Fibroblast of pulmonary artery (primary cell): ENCODE results near the gene SORL1.

Source experiments
- DNase-seq: peaks from one replicate; pipeline ENCODE4 v3.0.0-alpha.2; 2010; ENCODE audit warnings: low read depth
- H3K4me3 ChIP-seq: replicated peaks from 2 replicates; pipeline ENCODE4 v1.5.1; 2011; ENCODE audit warnings: low read depth, mild to moderate bottlenecking, control low read depth, low read length, moderate library complexity
- TF ChIP-seq, protein P1 (sequence below): IDR thresholded peaks from 2 replicates; pipeline ENCODE4 v1.5.1; 2011; ENCODE audit warnings: mild to moderate bottlenecking, control low read depth, low read length, inconsistent platforms; ENCODE audit errors: missing control alignments

Gene SORL1

DNA sequence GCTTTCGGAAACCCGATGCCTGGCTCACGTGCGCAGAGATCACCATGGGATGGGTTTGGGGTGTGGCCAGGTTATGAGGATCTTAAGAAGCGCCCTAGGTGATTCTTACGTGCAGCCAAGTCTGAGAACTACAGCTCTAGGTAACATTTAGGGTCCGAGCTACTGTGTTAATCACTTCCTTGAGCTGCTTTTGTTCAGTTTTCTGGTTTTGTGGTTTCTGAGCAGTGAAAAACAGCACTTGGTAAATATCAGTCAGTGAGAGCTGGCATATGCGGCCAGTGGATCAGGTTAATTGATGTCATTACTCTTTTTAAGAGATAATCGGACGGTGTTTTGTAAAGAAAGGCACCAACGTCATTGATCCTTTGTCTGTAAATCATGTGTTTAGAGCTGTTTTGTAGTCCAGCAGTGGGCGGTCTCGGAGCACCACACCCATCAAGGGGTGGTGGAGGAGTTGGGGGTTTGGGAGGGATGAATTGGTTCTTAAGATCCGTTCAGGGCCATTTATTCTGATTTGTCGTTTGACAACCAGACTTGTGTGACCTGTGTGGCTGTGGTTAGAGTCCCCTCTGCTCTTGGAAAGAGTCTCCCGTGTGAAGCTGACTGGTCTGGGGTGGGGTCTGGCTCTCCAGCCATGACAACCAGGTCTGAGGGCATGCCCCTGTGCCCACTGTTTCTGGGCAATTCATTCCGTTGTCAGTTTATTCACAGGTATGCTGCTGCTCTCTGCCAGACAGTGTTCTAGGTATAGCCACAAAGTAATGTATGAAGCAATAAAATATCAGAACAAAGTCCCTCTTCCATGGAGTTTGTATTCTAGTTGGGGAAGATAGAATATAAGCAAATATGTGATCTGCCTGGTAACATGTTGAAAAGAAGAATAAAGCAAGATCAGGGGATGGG, 62.6 kb downstream of the SORL1 start:
- H3K4me3 ChIP-seq, result no peak overlapping the region
- TF ChIP-seq, protein P1, sequence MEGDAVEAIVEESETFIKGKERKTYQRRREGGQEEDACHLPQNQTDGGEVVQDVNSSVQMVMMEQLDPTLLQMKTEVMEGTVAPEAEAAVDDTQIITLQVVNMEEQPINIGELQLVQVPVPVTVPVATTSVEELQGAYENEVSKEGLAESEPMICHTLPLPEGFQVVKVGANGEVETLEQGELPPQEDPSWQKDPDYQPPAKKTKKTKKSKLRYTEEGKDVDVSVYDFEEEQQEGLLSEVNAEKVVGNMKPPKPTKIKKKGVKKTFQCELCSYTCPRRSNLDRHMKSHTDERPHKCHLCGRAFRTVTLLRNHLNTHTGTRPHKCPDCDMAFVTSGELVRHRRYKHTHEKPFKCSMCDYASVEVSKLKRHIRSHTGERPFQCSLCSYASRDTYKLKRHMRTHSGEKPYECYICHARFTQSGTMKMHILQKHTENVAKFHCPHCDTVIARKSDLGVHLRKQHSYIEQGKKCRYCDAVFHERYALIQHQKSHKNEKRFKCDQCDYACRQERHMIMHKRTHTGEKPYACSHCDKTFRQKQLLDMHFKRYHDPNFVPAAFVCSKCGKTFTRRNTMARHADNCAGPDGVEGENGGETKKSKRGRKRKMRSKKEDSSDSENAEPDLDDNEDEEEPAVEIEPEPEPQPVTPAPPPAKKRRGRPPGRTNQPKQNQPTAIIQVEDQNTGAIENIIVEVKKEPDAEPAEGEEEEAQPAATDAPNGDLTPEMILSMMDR, result no peak
- no peak for DNase-seq

DNA sequence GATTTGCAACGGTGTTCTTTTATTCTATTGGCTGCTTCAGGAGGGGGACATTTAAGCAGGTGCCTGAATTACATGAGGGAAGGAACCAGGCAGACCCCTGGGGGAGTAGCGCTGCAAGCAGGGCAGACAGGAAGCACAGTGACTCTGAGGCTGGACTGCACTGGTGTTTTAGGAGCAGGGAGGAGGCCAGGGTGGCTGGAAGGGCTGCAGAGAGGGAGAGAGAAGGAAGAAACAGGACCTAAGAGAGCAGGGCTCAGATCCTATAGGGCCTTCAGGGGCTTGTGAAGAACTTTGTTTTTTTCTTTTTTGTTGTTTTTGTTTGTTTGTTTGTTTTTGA, 63.2 kb downstream of the SORL1 start:
- no peak overlapping the region for H3K4me3 ChIP-seq
- no peak for DNase-seq
- TF ChIP-seq, protein P1, result no peak

DNA sequence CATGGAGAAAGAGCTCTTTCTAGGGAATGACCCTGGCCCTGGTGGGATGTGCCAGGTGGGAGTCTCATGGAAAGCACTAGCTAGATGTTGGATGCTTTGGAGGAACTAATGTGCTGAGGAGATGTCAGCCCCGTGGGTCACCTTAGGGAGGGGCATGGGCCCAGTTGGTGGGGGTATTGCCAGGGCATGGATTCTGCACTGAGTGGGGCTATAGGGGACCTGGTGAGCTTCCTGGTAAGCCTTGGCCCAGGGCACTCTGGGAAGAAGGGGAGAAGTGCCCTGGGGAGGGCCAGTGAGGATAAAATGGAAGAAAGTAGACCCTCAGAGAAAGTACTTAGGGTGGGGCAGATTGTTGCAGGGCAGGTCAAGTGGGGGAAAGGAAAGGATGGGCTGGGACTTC, 65.9 kb downstream of the SORL1 start:
- TF ChIP-seq, protein P1, result no peak
- DNase-seq, result no peak
- H3K4me3 ChIP-seq, result no peak overlapping the region

DNA sequence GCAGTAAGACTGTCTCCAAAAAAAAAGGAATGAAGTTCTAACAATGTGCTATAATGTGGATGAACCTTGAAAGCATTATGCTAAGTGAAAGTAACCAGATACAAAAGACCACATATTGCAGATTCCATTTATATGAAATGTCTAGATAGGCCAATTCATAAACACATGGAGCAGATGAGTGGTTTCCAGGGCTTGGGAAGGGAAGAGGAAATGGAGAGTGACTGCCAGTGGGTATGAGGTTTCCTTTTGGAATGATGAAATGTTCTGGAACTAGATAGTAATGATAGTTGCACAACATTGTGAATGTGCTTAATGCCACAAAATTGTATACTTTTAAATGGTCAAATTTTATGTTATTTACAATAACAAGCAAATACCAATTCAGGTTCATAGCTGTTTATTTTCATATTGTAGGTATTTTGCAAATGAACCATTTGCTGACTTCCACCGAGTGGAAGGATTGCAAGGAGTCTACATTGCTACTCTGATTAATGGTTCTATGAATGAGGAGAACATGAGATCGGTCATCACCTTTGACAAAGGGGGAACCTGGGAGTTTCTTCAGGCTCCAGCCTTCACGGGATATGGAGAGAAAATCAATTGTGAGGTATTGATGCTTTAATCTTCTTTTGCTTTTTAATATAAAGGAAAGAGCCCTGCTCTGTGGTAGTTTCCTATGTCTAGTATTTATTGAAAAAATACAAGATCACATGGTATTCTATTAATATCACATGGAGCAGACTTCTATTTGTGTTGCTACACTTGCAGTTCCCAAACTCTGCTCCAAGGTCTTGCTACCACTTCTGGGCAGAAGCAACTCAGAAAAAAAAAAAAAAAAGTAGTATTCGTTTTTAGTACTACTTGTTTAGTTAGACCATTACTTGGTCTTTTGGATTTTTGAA, 68.4 kb downstream of the SORL1 start:
- no peak overlapping the region for H3K4me3 ChIP-seq
- TF ChIP-seq, protein P1, result no peak
- peak; percentile 83 for DNase-seq

DNA sequence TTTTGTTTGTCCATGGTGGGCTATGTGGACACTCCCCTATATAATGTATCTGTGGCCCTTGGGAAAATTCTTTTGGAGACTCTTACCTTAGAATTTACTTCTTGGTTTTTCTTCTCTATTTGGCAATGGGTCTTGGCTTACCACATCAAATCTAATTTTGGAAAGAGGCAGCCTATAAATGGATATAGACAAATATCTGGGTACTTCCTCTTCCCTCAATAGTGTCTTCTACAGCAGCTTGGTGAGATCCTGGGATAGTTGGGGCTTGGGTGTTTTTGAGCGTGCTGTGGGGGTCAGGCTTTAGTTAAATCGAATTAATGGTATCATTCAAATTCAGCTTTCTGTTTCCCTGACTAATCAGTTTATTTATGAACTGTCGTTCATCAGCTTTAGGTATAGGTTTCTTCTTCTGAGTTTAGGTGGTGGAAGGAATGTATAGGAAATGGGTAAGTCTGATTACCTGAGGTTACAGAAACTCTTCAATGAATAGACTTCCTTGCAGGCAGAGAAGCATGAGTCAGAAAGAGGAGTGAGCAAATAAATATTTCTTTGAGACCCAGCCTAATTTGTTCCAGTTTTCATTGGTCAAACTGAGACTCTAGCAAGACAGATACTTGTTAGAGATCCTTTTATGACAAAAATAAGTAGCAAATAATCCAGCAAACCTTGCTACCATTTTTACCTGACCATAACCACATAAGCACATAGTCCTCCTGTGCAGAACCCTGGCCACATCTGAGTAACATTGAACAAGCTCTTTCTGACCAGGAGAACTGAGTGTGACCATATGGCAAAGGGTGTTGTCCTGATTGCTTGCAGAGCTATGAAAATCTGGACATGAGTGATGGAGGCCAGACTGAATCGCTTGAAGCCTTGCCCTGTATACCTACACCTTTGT, 69.3 kb downstream of the SORL1 start:
- H3K4me3 ChIP-seq, result no peak overlapping the region
- TF ChIP-seq, protein P1, result no peak
- DNase-seq, result no peak

DNA sequence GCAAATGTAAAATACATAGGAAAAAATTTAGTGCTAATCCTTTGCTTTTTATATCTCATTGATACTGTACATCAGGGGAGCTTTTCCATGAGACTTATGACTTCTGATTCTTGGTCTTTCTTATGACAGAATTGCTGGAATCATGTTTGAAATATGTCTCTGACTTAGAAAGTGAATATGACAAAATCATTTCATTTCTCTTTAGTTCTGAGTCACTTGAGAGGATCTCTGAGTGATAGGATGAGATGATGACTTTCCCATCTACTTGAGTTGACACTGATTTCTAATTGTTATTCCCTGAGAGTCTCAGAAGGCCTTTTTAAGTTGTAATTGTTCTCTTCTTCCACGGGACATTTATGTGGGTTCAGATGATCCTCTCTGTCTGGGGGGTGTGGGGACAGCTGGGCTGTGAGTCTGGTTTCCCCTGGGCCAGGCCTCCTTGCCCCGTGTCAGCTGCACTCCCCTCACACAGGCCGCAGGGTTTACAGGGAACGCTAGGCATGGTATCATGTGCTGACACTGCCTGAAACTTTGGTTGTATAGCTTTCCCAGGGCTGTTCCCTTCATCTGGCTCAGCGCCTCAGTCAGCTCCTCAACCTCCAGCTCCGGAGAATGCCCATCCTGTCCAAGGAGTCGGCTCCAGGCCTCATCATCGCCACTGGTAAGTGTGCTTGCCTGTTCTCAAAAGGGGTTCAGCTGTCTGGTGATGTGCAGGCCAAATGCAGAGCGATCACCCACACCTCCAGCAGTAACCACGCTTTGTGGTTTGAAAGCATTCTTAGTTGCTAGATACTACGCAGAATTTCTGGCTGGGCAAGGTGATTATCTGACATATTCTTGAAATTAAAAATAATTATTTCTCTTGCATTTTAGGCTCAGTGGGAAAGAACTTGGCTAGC, 70.2 kb downstream of the SORL1 start:
- TF ChIP-seq, protein P1, result no peak

More for the DNA sequence above, 70.2 kb downstream of the SORL1 start:
- H3K4me3 ChIP-seq, result no peak overlapping the region
- no peak for DNase-seq
